ENCODE data around the gene PKLR.
"Not testable (repeated sequence)": the region's sequence is repeated elsewhere in the genome, so short reads cannot be mapped to it uniquely, and the experiment has no call there.

Gene PKLR

DNA sequence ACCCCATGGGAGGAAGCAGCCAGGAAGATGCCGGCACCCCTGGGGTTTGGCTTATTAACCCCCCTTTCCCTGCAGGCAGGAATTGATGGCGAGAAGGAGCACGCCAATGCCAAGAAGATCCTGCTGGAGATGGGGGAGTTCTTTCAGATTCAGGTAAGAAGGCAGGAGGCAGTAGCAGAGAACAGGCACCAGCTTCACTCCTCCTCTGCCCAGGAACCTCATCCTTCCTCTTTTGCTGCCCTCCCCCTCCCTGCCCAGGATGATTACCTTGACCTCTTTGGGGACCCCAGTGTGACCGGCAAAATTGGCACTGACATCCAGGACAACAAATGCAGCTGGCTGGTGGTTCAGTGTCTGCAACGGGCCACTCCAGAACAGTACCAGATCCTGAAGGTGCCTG lies 18.3 kb upstream of the PKLR start:
- DNase-seq (ENCODE audit: low read depth in 2 of 3, low spot score in 1 of 3), result no peak

DNA sequence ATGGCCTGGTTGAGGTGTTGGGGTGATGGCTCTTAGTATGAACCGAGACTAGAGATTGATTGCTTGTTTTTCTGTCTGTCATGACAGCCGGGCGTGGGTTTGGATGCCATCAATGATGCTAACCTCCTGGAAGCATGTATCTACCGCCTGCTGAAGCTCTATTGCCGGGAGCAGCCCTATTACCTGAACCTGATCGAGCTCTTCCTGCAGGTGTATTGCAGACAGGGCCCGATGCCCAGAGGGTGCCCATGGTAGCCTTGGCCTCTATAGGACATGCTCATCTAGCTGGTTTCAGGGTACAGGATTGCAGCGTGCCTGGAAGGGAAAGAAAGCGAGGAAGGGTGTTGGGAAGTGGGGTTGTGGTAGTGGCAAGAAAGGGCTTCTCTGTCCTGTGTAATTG lies 16.8 kb upstream of the PKLR start:
- no peak for DNase-seq (ENCODE audit: low read depth in 2 of 3, low spot score in 1 of 3)

DNA sequence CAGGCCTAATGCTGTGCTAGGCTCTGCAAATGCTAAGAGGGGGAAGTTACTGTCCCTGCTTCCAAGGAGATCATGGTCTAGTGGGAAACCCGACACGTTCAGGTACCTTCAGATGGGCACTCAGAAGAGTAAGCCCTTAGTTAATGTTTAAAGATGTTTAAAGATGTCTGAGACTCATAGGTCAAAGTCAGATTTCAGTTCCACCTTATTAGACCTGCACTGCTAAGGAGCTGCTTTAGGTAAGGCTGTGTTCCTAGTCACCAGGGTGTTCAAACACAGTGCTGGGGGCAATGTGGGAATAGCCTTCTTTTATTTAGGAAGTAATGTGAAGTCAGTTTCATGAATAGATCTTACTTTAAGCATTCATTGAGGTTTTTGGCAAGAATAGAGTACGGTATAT lies 15.7 kb upstream of the PKLR start:
- no peak for DNase-seq (ENCODE audit: low read depth in 2 of 3, low spot score in 1 of 3)

DNA sequence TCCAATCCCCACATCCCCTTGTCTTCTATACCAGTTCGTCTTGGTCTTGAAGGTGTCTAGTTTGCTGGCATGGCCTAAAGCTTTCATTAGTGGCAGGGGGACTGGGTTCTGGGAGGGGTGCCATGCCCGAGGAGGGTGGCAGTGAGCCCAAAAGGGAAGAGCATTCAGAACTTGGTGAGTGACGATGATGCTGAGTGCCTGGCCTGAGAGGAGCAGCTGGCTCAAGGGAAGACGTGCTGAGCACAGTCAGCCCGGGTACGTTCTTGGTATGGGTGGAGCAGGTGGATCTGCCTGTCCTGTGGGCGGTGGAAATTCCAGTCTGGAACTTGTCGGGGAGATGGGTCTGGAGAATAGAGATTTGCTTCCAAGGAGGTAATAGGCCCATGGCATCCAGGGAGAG lies 12.0 kb upstream of the PKLR start:
- no peak for DNase-seq (ENCODE audit: low read depth in 2 of 3, low spot score in 1 of 3)

DNA sequence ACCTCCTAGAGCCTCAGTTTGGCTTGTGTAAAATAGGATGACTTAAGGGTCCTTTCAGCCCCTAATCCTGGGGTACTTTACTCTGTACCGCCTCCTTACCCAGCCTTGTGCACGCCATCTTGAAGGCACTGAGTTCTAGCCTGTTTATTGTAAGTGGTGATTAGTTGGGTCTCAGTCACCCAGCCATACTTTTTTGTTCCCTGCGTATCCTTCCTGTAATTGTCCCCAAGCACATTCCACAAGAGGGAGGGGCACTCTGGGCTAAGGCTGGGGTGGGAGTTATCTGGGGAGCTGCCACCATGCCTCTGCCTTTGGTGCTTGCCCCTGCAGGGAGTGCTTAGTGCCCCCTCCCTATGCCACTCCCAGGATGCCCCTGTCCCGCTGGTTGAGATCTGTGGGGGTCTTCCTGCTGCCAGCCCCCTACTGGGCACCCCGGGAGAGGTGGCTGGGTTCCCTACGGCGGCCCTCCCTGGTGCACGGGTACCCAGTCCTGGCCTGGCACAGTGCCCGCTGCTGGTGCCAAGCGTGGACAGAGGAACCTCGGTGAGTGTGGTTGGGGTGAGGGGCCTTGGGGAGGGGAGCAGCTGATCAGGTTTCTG lies 8.3 kb upstream of the PKLR start:
- DNase-seq (ENCODE audit: low read depth in 2 of 3, low spot score in 1 of 3), result no peak

DNA sequence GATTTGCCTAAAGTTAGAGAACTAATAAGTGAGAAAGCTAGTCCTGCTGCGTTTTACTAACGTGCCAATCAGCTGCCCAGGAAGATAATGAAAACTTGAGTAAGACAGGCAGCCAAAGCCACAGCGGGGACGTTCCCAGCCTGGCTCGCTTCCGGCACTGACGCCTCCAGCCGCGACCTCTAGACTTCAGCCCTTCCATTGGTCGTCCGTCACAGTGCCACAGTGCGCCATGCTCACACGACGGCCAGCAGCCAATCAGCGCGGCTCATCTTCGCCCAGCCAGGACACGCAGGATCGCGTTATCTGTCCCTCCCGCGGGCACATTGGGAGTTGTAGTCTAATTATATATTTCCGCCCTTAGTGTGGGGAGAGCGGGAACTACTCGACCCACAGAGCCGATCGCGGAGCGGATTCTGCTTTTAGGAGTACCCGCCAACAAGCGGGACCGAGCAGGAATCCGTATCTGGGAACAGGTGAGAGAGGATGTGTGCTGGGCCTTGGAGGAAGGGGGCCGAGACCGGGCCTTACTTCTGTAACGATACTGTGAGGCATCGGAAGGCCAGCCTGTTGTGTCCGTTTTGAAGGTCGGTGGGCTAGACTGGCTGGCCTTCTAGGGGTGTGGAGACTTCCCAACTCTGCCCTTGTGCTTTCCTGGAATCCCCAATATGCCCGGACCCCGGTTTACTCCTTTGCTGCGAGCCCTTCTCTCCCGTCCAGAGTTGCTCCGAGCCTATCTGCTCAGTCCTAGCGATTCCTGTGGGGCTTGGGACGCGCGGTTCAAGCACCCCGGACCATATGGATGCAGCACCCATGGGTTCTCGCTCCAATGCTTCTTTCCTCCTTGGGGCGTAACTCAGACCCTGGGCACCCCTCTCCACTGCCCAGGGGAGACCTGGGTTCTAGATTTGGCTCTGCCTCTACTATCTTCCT lies 7.5 kb upstream of the PKLR start, which contains the start of gene FDPS:
Gene FDPS (plus strand): TSS at position 374 of the 930 bp plus-strand sequence. CDS start 924 bp downstream, outside the sequence.
- peak; percentile 92 to 98 (median 94) for DNase-seq (ENCODE audit: low read depth in 2 of 3, low spot score in 1 of 3)

DNA sequence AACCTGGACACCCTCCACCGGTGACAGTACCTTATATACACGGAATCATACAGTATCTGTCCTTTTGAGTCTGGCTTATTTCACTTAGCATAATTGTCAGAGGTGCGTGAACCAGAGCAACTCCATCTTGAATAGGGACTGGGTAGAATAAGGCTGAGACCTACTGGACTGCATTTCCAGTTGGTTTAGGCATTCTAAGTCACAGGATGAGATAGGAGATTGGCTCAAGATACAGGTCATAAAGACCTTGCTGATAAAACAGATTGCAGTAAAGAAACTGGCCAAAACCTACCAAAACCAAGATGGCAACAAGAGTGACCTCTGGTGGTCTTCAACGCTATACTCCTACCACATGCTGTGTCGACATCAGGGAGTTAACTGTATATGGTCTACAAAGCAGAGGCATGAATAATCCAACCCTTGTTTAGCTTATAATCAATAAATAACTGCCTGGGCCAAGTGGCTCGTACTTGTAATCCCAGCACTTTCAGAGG lies 6.1 kb upstream of the PKLR start:
- DNase-seq (ENCODE audit: low read depth in 2 of 3, low spot score in 1 of 3), result no peak

DNA sequence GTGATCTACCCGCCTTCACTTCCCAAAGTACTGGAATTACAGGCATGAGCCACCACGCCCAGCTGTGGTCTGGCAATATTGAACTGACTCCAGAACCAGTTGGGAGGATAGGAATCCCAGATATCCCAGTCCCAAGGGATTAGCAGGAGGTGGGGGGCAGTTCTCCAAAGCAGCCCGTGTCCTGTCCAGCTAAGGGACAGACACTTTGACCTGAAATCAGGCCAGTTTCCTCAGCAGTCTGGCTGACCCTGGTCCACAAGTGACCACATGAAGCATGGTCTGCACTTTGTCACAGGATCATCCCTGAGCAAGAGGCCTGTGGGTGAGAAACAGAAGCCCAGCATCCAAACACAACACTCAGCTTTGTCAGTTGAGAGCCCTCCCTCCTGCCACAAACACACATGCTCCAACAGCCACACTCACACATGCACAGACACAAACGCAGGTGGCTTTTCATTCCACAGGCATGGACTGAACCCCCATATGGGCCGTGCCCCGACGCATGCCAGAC lies 4.7 kb upstream of the PKLR start:
- no peak for DNase-seq (ENCODE audit: low read depth in 2 of 3, low spot score in 1 of 3)

DNA sequence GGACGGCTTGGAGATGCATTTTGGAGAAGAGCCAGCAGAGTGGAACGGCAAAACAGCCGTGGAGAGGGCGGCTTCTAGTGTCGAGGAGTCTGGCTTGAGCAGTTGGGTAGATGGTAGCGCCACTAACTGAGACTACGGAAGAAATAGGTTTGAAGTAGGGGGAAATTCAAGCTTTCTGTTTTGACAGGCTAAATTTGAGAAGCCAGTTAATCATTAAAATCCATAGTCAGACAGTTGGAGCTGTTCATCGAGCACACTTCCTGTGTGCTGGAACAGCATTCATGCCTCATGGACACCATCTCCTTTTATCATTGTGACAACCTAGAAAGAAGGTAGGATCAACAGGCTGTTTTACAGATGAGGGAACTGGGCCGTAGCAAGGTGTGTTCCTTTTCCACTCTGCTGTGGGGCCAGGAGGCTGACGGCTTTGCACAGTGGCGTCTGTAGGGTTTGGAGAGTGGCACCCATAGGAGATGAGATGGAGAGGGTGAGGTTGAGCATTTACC lies 3.4 kb upstream of the PKLR start:
- DNase-seq (ENCODE audit: low read depth in 2 of 3, low spot score in 1 of 3), result no peak

DNA sequence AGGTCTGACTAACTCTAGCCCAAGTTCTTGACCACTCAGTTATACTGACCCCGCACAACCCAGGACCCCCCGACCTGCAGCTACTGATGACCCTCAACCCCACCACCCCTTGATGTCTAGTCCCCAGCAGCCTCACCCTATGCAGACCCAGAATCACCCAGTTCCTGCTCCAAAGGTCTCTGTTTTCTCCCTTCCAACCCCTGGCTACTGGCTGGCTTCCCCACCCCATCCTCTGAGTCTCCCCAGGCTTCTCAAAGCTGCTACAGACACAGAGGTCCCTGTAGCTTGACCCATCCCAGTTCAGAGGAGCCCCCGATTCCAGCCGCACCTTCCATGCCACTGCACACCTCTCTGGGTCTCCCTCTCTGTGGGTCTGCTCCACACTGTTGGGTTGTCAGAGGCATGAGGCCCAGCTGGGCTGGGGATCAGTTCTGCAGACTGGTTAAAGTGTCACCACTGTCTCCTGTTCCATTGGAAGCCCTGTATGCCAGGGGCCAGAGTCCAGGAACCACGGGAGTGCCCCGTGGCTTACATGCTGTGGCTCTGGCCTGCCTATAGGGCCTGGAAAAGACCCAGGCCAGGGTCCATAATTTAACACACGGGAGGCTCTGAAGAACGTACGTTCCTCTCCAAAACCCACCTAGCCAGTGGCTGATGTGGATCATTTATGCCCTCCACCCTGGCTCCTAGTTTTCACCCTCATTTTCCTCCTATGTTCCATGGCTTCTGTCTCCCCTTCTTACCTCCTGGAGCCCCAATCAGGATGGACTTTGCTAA lies 497 bp downstream of the PKLR start:
- DNase-seq (ENCODE audit: low read depth in 2 of 3, low spot score in 1 of 3), result no peak

DNA sequence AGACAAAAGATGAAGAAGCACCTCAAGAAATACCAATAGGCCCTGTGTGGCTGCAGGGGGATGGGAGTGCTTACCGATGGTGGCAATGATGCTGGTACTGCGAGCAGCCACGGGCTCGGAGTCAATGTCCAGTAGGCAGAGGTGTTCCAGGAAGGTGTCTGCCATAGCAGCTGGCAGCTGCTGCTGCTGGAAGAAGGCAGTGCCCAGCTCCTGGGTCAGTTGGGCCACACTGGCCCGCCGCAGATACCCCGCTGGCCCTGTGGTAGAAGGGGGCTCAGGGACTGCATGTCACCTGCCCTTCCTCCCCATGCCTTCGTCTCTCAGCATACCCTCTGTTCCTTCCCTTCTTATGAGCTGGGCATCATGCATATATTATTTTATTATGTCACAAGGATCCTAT lies 1.2 kb downstream of the PKLR start:
- no peak for DNase-seq (ENCODE audit: low read depth in 2 of 3, low spot score in 1 of 3)

DNA sequence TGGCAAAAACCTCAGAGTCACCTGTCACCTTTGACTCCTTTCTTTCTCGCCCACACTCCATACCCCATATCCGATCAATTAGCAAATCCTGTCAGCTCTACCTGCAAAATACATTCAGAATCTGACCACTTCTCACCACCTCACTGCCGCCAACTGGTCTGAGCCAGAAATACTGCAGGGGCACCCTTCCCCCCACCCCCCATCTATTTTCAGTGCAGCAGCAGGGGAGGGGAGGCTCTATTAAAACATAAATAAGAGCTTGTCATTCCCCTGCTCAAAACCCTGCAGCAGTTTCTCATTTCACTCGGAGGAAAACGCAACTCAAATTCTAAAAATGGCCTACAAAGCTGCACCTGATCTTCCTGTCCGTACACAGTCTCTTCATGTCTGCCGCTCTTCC lies 3.9 kb downstream of the PKLR start:
- no peak for DNase-seq (ENCODE audit: low read depth in 2 of 3, low spot score in 1 of 3)

DNA sequence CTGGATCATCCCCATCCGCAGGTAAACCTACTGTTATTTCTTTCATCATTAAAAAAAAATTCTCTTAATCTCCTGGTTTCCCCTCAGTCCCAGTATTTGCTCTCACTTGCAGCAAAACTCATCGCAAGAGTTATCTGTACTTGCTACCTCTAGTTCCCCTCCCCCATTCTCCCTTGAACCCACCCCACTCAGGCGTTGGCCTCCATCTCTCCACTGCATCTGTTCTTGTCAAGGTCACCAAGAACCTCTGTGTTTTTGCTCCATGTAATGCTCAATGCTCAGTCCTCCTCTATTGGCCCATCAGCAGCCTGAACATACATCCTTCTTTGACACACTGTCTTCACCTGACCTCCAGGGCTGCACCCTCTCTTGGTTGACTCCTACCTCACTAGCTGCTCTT lies 4.6 kb downstream of the PKLR start:
- no peak for DNase-seq (ENCODE audit: low read depth in 2 of 3, low spot score in 1 of 3)

DNA sequence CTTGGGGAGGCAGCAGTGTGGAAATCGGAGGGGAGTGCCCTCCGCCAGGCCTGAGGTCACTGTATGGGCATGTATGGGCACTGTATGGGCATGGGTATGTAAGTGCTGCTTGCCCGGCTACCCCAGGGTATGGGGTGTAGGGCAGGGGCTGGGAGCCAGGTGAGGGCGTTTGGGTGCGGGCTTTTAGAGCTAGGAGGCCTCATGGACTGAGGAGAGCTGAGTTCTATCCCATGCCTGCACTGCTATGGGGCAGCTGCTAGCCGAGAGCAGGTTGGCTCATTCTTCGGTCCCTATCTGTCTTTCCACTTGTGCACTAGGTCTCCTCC lies 5.3 kb downstream of the PKLR start:
- DNase-seq (ENCODE audit: low read depth in 2 of 3, low spot score in 1 of 3), result no peak

DNA sequence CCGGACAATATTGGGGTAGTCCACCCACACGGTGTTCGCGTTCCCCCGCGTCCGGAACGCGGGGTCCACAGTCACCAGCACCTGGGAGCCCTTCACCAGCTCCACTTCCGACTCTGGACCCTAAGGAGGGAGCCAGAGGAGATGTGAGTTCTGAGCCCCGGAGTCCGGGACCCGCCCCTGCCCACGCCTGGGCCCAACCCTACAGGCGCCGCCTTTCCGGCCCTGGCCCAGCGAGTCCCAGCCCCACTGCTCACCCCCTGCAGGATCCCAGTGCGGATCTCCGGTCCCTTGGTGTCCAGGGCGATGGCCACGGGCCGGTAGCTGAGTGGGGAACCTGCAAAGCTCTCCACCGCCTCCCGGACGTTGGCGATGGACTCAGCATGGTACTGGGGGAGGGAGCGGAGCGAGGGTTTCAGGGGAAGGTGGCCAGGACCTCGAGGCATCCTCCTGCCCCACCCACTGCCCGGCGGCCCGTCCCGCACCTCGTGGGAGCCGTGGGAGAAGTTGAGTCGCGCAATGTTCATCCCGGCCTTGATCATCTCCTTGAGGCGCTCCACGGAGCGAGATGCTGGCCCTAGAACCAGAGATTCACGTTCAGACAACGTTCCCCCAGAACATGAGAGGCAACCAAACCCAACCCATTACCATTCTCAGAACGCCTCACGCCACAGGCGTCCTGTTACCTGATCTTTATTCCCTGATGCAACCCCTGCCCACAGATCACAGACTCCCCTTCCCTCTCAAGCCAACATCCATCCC lies 5.9 kb downstream of the PKLR start:
- no peak for DNase-seq (ENCODE audit: low read depth in 2 of 3, low spot score in 1 of 3)

DNA sequence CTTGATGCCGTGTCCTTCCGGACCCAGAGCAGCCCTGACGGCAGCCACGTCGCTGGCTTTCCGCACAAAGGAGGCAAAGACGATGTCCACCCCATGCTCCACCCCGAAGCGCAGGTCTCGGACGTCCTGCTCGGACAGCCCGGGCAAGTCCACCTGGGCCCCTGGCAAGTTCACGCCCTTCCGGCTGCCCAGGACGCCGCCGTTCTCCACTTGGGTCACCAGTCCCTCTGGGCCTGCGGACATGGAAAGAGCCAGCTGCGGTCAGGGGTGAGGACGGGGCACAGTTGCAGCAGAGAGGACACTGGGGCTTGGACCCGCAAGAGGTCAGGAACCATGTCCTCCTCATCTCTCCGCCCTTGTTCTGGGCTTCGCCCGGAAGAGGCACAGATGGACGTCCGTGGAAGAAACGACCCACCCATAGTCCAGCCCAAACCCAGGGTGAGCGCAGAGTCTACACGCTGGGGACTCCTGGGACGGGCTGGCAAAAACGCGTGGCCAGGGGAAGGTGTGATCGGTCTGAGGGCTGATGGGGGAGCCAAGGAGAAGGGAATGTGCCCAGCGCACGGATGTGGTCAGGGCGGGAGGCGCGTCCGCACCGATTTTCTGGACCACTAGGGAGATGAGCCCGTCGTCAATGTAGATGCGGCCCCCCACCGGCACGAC lies 6.6 kb downstream of the PKLR start:
- no peak for DNase-seq (ENCODE audit: low read depth in 2 of 3, low spot score in 1 of 3)

DNA sequence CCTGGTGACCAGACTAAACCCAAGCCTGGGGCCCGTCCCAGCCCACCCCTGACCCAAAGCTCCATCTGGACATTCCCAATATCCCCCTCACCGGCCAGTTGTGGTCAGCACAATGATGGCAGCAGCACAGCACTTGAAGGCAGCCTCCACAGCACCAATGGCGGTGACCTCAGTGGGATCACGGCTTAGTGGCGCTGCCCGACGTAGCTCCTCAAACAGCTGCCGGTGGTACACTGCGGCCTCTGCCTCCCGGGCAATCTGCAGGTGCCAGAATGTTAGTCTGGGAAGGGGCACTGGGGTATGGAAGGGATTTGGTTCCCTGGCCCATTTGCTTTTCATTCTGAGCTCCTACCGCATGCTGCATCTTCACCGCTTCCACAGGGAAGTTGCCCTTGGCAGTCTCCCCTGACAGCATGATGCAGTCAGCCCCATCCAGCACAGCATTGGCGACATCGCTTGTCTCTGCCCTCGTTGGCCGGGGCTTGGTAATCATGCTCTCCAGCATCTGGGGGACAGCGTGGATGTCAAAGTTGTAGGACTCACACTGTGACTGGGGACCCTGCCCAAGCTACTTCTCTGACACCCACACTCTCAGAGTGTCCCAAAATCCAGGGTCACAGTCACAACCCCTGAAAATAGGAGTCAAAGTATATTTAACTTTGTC lies 8.0 kb downstream of the PKLR start:
- no peak for DNase-seq (ENCODE audit: low read depth in 2 of 3, low spot score in 1 of 3)

DNA sequence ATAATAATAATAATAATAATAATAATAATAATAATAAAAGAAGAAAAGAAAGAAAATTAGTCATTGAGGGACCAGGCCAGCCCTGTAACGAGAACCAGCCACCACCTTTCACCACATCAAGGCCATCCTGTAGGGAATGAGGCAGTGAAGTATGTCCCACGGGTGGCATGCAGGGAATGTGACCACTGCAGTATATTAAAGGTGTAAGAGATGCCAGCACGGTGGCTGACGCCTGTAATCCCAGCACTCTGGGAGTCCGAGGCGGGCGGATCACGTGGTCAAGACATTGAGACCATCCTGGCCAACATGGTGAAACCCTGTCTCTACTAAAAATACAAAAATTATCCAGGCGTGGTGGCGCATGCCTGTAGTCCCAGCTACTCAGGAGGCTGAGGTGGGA lies 10.2 kb downstream of the PKLR start:
- not testable (repeated sequence) for DNase-seq (ENCODE audit: low read depth in 2 of 3, low spot score in 1 of 3)

DNA sequence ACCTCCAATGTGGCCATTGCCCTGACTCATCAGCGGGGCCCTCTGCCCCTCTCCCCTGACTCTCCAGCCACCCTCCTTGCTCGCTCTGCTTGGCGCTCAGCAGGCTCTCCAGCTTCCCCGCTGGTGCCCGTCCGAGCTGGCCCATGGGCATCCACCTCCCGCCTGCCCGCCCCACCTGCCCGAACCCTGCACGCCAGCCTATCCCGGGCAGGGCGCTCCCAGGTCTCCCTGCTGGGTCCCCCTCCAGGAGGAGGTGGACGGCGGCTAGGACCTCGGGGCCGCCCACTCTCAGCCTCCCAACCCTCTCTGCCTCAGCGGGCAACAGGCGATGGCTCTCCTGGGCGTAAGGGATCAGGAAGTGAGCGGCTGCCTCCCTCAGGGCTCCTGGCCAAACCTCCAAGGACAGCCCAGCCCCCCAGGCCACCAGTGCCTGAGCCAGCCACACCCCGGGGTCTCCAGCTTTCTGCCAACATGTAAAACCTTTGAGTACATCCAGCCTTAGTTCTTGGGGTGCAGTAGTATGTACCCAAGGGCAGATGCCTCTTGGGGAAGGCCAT lies 13.2 kb downstream of the PKLR start:
- DNase-seq (ENCODE audit: low read depth in 2 of 3, low spot score in 1 of 3), result no peak
